ENCODE results near the gene SNIP1. TPM values are rescaled to one million over a fixed set of nuclear protein-coding genes. Genes with fewer than 3 reads are reported as not detected.

Gene SNIP1
- polyA plus RNA-seq, 1 donor = 10.9 TPM

DNA sequence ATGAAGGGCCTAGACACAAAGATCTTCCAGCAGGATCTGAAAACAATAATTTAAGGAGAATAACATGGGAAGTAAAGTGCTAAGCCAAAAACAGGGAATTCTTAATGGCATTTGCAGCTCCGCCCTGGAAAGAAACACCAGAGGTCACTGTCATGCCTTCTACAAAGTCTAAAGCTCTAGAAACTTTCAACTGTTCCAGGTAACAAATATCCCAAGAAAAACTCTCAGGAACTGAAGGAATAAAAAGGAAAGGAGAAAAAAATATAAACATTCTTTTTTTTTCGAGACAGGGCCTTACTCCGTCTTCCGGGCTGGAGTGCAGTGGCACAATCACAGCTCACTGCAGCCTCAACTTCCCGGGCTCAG, 66.5 kb downstream of the SNIP1 start:
- H3K27ac ChIP-seq (ENCODE audit: low read length) = no peak overlapping the region
- H3K4me3 ChIP-seq (ENCODE audit: low read length) = no peak overlapping the region
- H3K9me3 ChIP-seq (ENCODE audit: control insufficient read depth, low read depth, low read length) = no peaks in the 10 kb centered on the region
- H3K36me3 ChIP-seq (ENCODE audit: control insufficient read depth, insufficient read depth, low read length) = peaks cover 41% of the 10 kb centered on the region
- no peak for DNase-seq
- WGBS (ENCODE audit: insufficient coverage, low lambda C conversion rate) = 100% methylated on average over 1 of the region's 5 CpGs
- no peaks in the 10 kb centered on the region for H3K27me3 ChIP-seq (ENCODE audit: control insufficient read depth, insufficient read depth, low read length)
- peaks cover 10% of the 10 kb centered on the region for H3K4me1 ChIP-seq (ENCODE audit: control insufficient read depth, insufficient read depth, low read length)

DNA sequence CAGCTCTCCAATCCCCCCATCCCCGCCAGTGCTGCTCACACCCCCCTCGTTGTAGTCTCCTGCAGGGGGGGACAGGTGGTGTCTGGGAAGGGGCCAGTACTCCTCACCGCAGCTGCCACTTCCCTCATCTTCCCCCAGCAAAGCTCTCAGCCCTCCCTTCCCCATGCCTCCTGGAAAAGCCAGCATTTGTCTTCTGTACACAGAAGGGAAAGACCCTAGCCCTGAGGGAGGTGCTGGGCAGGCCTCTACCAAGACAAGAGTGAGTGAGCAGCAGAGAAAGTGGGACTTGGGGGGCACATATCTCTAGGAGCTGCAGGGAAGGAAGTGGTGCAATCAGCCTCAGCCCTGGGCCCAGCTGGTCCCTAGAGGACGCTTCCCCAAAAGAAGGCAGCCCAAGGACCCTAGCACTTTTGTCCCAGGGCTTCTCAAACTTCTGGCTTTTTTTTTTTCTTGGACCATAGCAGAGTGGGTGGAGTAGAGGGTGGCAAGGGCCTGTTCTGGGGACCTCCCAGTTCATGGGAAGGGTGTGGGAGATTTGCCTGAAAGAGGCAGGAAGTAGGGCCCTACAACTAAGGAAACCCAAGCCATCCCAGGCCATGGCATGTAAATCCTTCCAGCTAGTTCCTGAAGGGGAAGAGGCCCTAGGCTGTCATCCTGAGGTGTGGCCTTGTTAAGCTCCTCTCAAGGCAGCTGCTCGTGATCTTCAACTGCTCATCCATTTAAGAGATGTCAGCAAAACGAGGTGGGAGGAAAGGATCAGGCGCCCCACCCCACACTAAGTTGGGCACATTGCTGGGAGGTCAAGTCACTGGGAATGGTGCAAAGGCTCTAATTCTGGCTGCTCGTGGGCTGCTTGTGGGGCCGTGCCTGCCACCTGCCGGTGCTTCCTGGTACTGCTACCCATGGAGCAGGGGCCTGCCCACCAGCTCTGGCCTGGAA, 67.1 kb downstream of the SNIP1 start:
- peaks cover 10% of the 10 kb centered on the region for H3K4me1 ChIP-seq (ENCODE audit: control insufficient read depth, insufficient read depth, low read length)
- H3K27me3 ChIP-seq (ENCODE audit: control insufficient read depth, insufficient read depth, low read length) = no peaks in the 10 kb centered on the region
- peak; percentile 66 to 75 for DNase-seq
- WGBS (ENCODE audit: insufficient coverage, low lambda C conversion rate) = no CpG with 5 or more reads among the region's 10 CpGs
- no peak overlapping the region for H3K4me3 ChIP-seq (ENCODE audit: low read length)
- no peaks in the 10 kb centered on the region for H3K9me3 ChIP-seq (ENCODE audit: control insufficient read depth, low read depth, low read length)
- H3K27ac ChIP-seq (ENCODE audit: low read length) = peak overlapping the region; percentile 63
- H3K36me3 ChIP-seq (ENCODE audit: control insufficient read depth, insufficient read depth, low read length) = peaks cover 47% of the 10 kb centered on the region

DNA sequence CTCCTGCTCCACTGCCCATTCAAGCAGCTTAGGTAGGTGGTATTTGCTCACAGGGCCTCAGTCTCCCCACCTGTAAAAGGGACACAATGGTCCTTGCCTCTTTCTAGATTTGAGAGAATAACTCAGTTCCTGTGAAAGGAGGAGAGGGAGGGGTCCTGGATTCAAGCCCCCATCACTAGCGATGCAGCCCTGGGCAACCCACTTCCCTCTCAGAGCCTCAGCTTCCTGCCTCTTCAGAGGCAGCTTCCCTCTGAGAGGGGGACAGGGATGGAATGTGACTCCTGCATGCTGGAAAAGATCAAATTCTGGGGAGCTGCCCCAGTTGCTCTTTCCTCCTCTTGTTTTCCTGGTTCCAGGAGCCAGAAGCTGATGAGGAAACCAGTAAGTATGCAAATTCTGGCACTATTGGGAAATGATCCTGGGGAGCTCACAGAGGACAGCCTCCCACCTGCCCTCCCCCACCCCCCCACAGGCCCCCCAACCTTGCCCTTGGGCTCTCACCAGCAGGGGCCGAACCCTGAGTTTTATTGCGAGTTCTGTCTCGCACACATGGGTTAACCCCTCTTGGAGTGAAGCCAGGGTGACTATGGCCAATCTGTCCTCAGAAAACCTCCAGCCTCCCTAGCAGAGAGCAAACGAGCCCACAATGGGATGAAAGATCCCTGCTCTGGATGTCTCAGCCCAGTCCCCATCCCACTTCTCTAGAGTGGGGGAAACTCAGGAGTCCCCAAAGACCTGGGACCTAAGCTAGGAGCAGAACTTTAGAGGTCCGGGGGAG, 68.0 kb downstream of the SNIP1 start:
- no peaks in the 10 kb centered on the region for H3K9me3 ChIP-seq (ENCODE audit: control insufficient read depth, low read depth, low read length)
- no CpG with 5 or more reads among the region's 6 CpGs for WGBS (ENCODE audit: insufficient coverage, low lambda C conversion rate)
- peaks cover 10% of the 10 kb centered on the region for H3K4me1 ChIP-seq (ENCODE audit: control insufficient read depth, insufficient read depth, low read length)
- no peak overlapping the region for H3K27ac ChIP-seq (ENCODE audit: low read length)
- peaks cover 52% of the 10 kb centered on the region for H3K36me3 ChIP-seq (ENCODE audit: control insufficient read depth, insufficient read depth, low read length)
- no peak overlapping the region for H3K4me3 ChIP-seq (ENCODE audit: low read length)
- no peaks in the 10 kb centered on the region for H3K27me3 ChIP-seq (ENCODE audit: control insufficient read depth, insufficient read depth, low read length)
- DNase-seq = no peak

Other genes starting within 250 kb of the SNIP1 start
- gene ZC3H12A, start 79.7 kb downstream of the SNIP1 start, polyA plus RNA-seq = 25.4 TPM
- 54.4 TPM for gene MEAF6, start 39.5 kb downstream of the SNIP1 start, polyA plus RNA-seq
- 40.6 TPM for gene DNALI1, start 2.6 kb upstream of the SNIP1 start, polyA plus RNA-seq
- 56.9 TPM for gene GNL2, start 41.6 kb upstream of the SNIP1 start, polyA plus RNA-seq
- 2.2 TPM for gene RSPO1, start 80.6 kb upstream of the SNIP1 start, polyA plus RNA-seq
- 10.1 TPM for gene CDCA8, start 138.2 kb upstream of the SNIP1 start, polyA plus RNA-seq
- gene EPHA10, start 210.8 kb upstream of the SNIP1 start, polyA plus RNA-seq = 1.2 TPM
- gene MANEAL, start 239.6 kb upstream of the SNIP1 start, polyA plus RNA-seq = 5.6 TPM